ENCODE measurements around the gene UPF2.

Gene UPF2

GRCh38 chr10:12063483-12063818 lies 20.8 kb upstream of the UPF2 start:
- Histone ChIP-seq H3K9me3 (ENCODE audit: control insufficient read depth, low read length) (no peaks in the 10 kb centered on the region), H3K9ac (ENCODE audit: low read length) (no peak overlapping the region), H3K36me3 (ENCODE audit: control insufficient read depth, insufficient read depth, low read length) (no peaks in the 10 kb centered on the region), H3K4me3 (ENCODE audit: low read length) (no peak overlapping the region), H3K4me1 (ENCODE audit: control insufficient read depth, insufficient read depth, low read length) (peaks cover 5% of the 10 kb centered on the region), H3K27me3 (ENCODE audit: control insufficient read depth, insufficient read depth, low read length) (no peaks in the 10 kb centered on the region)

GRCh38 chr10:12062754-12063482 lies 20.3 kb upstream of the UPF2 start:
- Histone ChIP-seq H3K27me3 (ENCODE audit: control insufficient read depth, insufficient read depth, low read length) (no peaks in the 10 kb centered on the region), H3K9ac (ENCODE audit: low read length) (no peak overlapping the region), H3K4me1 (ENCODE audit: control insufficient read depth, insufficient read depth, low read length) (no peaks in the 10 kb centered on the region), H3K36me3 (ENCODE audit: control insufficient read depth, insufficient read depth, low read length) (no peaks in the 10 kb centered on the region), H3K4me3 (ENCODE audit: low read length) (no peak overlapping the region), H3K9me3 (ENCODE audit: control insufficient read depth, low read length) (no peaks in the 10 kb centered on the region)

GRCh38 chr10:12061124-12061523 lies 18.5 kb upstream of the UPF2 start:
- no peak overlapping the region for H3K4me3 ChIP-seq (ENCODE audit: low read length)
- no peak overlapping the region for H3K9ac ChIP-seq (ENCODE audit: low read length)
- no peaks in the 10 kb centered on the region for H3K36me3 ChIP-seq (ENCODE audit: control insufficient read depth, insufficient read depth, low read length)
- H3K9me3 ChIP-seq (ENCODE audit: control insufficient read depth, low read length) = no peaks in the 10 kb centered on the region
- no peaks in the 10 kb centered on the region for H3K27me3 ChIP-seq (ENCODE audit: control insufficient read depth, insufficient read depth, low read length)
- H3K4me1 ChIP-seq (ENCODE audit: control insufficient read depth, insufficient read depth, low read length) = no peaks in the 10 kb centered on the region

- Histone ChIP-seq H3K36me3 (ENCODE audit: control insufficient read depth, insufficient read depth, low read length) (no peaks in the 10 kb centered on the region), H3K9me3 (ENCODE audit: control insufficient read depth, low read length) (no peaks in the 10 kb centered on the region), H3K4me1 (ENCODE audit: control insufficient read depth, insufficient read depth, low read length) (peaks cover 7% of the 10 kb centered on the region), H3K27me3 (ENCODE audit: control insufficient read depth, insufficient read depth, low read length) (no peaks in the 10 kb centered on the region), H3K9ac (ENCODE audit: low read length) (no peak overlapping the region), H3K4me3 (ENCODE audit: low read length) (no peak overlapping the region)
Measured at GRCh38 chr10:12056748-12057147, 14.1 kb upstream of the UPF2 start.

- no peaks in the 10 kb centered on the region for H3K9me3 ChIP-seq (ENCODE audit: control insufficient read depth, low read length)
Measured at GRCh38 chr10:12055732-12056131, 13.1 kb upstream of the UPF2 start.

GRCh38 chr10:12051241-12051640 lies 8.6 kb upstream of the UPF2 start:
- no peak overlapping the region for H3K4me3 ChIP-seq (ENCODE audit: low read length)
- no peak overlapping the region for H3K9ac ChIP-seq (ENCODE audit: low read length)
- H3K4me1 ChIP-seq (ENCODE audit: control insufficient read depth, insufficient read depth, low read length) = peaks cover 7% of the 10 kb centered on the region
- no peaks in the 10 kb centered on the region for H3K27me3 ChIP-seq (ENCODE audit: control insufficient read depth, insufficient read depth, low read length)
- no peaks in the 10 kb centered on the region for H3K9me3 ChIP-seq (ENCODE audit: control insufficient read depth, low read length)
- no peaks in the 10 kb centered on the region for H3K36me3 ChIP-seq (ENCODE audit: control insufficient read depth, insufficient read depth, low read length)

More at GRCh38 chr10:12055732-12056131, 13.1 kb upstream of the UPF2 start:
- no peaks in the 10 kb centered on the region for H3K36me3 ChIP-seq (ENCODE audit: control insufficient read depth, insufficient read depth, low read length)
- H3K27me3 ChIP-seq (ENCODE audit: control insufficient read depth, insufficient read depth, low read length) = no peaks in the 10 kb centered on the region
- peaks cover 7% of the 10 kb centered on the region for H3K4me1 ChIP-seq (ENCODE audit: control insufficient read depth, insufficient read depth, low read length)
- no peak overlapping the region for H3K9ac ChIP-seq (ENCODE audit: low read length)
- H3K4me3 ChIP-seq (ENCODE audit: low read length) = no peak overlapping the region

GRCh38 chr10:12050528-12050927 lies 7.9 kb upstream of the UPF2 start:
- Histone ChIP-seq H3K4me3 (ENCODE audit: low read length) (no peak overlapping the region), H3K9ac (ENCODE audit: low read length) (no peak overlapping the region), H3K27me3 (ENCODE audit: control insufficient read depth, insufficient read depth, low read length) (no peaks in the 10 kb centered on the region), H3K4me1 (ENCODE audit: control insufficient read depth, insufficient read depth, low read length) (peaks cover 7% of the 10 kb centered on the region), H3K36me3 (ENCODE audit: control insufficient read depth, insufficient read depth, low read length) (no peaks in the 10 kb centered on the region), H3K9me3 (ENCODE audit: control insufficient read depth, low read length) (no peaks in the 10 kb centered on the region)

GRCh38 chr10:12048547-12048946 lies 5.9 kb upstream of the UPF2 start:
- no peak overlapping the region for H3K9ac ChIP-seq (ENCODE audit: low read length)
- H3K4me3 ChIP-seq (ENCODE audit: low read length) = no peak overlapping the region
- peaks cover 3% of the 10 kb centered on the region for H3K4me1 ChIP-seq (ENCODE audit: control insufficient read depth, insufficient read depth, low read length)
- H3K27me3 ChIP-seq (ENCODE audit: control insufficient read depth, insufficient read depth, low read length) = no peaks in the 10 kb centered on the region
- no peaks in the 10 kb centered on the region for H3K36me3 ChIP-seq (ENCODE audit: control insufficient read depth, insufficient read depth, low read length)
- no peaks in the 10 kb centered on the region for H3K9me3 ChIP-seq (ENCODE audit: control insufficient read depth, low read length)

- Histone ChIP-seq H3K4me1 (ENCODE audit: control insufficient read depth, insufficient read depth, low read length) (peaks cover 10% of the 10 kb centered on the region), H3K36me3 (ENCODE audit: control insufficient read depth, insufficient read depth, low read length) (no peaks in the 10 kb centered on the region), H3K4me3 (ENCODE audit: low read length) (no peak overlapping the region), H3K9me3 (ENCODE audit: control insufficient read depth, low read length) (no peaks in the 10 kb centered on the region), H3K9ac (ENCODE audit: low read length) (no peak overlapping the region), H3K27me3 (ENCODE audit: control insufficient read depth, insufficient read depth, low read length) (no peaks in the 10 kb centered on the region)
Measured at GRCh38 chr10:12045596-12045995, 3.0 kb upstream of the UPF2 start.

- peak overlapping the region; percentile 99 for H3K9ac ChIP-seq (ENCODE audit: low read length)
- no peaks in the 10 kb centered on the region for H3K27me3 ChIP-seq (ENCODE audit: control insufficient read depth, insufficient read depth, low read length)
- H3K9me3 ChIP-seq (ENCODE audit: control insufficient read depth, low read length) = no peaks in the 10 kb centered on the region
- H3K36me3 ChIP-seq (ENCODE audit: control insufficient read depth, insufficient read depth, low read length) = no peaks in the 10 kb centered on the region
- H3K4me3 ChIP-seq (ENCODE audit: low read length) = peak overlapping the region; percentile 74
- peaks cover 10% of the 10 kb centered on the region for H3K4me1 ChIP-seq (ENCODE audit: control insufficient read depth, insufficient read depth, low read length)
Measured at GRCh38 chr10:12042409-12042796, 206 bp downstream of the UPF2 start.

GRCh38 chr10:12041766-12042408 lies 722 bp downstream of the UPF2 start:
- no peaks in the 10 kb centered on the region for H3K9me3 ChIP-seq (ENCODE audit: control insufficient read depth, low read length)
- H3K4me1 ChIP-seq (ENCODE audit: control insufficient read depth, insufficient read depth, low read length) = peaks cover 10% of the 10 kb centered on the region
- H3K27me3 ChIP-seq (ENCODE audit: control insufficient read depth, insufficient read depth, low read length) = no peaks in the 10 kb centered on the region
- peak overlapping the region; percentile 74 for H3K4me3 ChIP-seq (ENCODE audit: low read length)
- H3K9ac ChIP-seq (ENCODE audit: low read length) = peak overlapping the region; percentile 99
- H3K36me3 ChIP-seq (ENCODE audit: control insufficient read depth, insufficient read depth, low read length) = no peaks in the 10 kb centered on the region

- Histone ChIP-seq H3K4me3 (ENCODE audit: low read length) (no peak overlapping the region), H3K36me3 (ENCODE audit: control insufficient read depth, insufficient read depth, low read length) (no peaks in the 10 kb centered on the region), H3K4me1 (ENCODE audit: control insufficient read depth, insufficient read depth, low read length) (no peaks in the 10 kb centered on the region), H3K9ac (ENCODE audit: low read length) (no peak overlapping the region), H3K27me3 (ENCODE audit: control insufficient read depth, insufficient read depth, low read length) (no peaks in the 10 kb centered on the region), H3K9me3 (ENCODE audit: control insufficient read depth, low read length) (no peaks in the 10 kb centered on the region)
Measured at GRCh38 chr10:12036073-12036655, 6.4 kb downstream of the UPF2 start.
